ENCODE data around the gene UNC5A. TPM values are rescaled to one million over a fixed set of nuclear protein-coding genes. Genes with fewer than 3 reads are reported as not detected.

UNC5A gene
- polyA plus RNA-seq, 1 donor: 1.1 TPM

Other genes starting within 250 kb of the UNC5A start
- 0.75 TPM for gene GPRIN1, start 200.4 kb upstream of the UNC5A start, polyA plus RNA-seq (ENCODE audit: insufficient read length)
- not detected for gene SNCB, start 180.0 kb upstream of the UNC5A start, polyA plus RNA-seq (ENCODE audit: insufficient read length)
- 0.12 TPM for gene EIF4E1B, start 179.9 kb upstream of the UNC5A start, polyA plus RNA-seq (ENCODE audit: insufficient read length)
- 26.6 TPM for gene TSPAN17, start 163.1 kb upstream of the UNC5A start, polyA plus RNA-seq (ENCODE audit: insufficient read length)
- gene HK3, start 88.8 kb downstream of the UNC5A start, polyA plus RNA-seq (ENCODE audit: insufficient read length): 1.4 TPM
- gene UIMC1, start 196.2 kb downstream of the UNC5A start, polyA plus RNA-seq (ENCODE audit: insufficient read length): 29.0 TPM
- 16.5 TPM for gene ZNF346, start 212.1 kb downstream of the UNC5A start, polyA plus RNA-seq (ENCODE audit: insufficient read length)

Data from hindlimb muscle (tissue), 1 donor.